NCI-H2196 treated with DMSO at 0.1 percent for 48 hours (cell line): ENCODE results near the gene TMED10.
"Not testable (repeated sequence)": the region's sequence is repeated elsewhere in the genome, so short reads cannot be mapped to it uniquely, and the experiment has no call there.

Source experiments
- DNase-seq: peaks from one replicate; lab custom pipeline; 2025; ENCODE audit not compliant: unreplicated experiment; lab: John Stamatoyannopoulos, UW

Gene TMED10

DNA sequence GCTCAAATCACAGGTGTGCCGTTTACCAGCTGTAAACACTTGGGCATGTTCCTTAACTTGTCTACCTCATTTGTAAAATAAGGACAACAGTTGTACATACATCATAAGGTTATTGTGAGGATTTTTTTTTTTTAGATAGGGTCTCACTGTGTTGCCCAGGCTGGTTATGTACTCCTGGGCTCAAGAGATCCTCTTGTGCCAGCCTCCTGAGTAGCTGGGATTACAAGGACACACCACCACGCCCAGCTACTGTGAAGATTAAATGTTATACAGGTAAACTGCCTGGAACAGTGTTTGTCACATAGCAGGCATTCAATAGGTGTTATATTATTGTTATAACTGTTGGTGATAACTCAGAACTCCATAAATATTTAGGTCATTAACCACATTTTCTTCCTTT is 12.7 kb downstream of the TMED10 start:
- DNase-seq: no peak

DNA sequence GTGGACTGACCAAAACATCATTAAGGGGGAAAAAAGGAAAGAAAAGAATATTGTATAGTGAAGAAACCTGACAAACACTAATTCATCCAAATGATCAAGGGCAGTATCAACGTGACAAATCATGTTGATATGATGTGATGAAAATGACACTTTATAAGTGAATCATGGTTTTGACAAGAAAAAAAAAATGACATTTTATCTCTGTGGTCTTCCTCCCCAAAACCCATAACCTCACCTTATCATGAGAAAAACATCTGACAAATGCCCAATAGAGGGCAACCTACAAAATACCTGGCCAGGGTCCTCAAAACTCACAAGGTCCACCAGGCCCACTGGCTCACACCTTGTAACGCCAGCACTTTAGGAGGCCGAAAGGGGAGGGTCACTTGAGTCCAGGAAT is 13.8 kb downstream of the TMED10 start:
- DNase-seq: no peak

- DNase-seq: no peak
Measured at GRCh38 chr14:75158843-75159614, 17.4 kb downstream of the TMED10 start.

DNA sequence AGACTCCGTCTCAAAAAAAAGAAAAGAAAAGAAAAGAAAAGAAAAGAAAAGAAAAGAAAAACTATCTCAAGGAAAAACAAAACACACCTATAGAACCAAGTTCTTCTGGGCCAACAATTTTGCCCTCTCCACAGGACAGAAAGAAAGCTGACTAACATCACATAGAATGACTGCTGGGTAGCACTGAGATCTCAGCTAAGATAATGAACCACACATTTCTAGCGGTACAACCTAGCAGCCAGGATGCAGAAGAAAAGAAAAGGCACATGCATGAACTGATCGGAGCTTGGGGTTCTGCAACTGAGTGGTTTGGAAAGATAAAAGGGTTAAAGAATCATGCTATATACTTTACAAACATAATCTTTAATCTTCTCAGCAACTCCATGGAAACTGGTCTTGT is 19.5 kb downstream of the TMED10 start:
- no peak for DNase-seq

- DNase-seq: no peak
Measured at GRCh38 chr14:75156111-75156510, 20.3 kb downstream of the TMED10 start.

DNA sequence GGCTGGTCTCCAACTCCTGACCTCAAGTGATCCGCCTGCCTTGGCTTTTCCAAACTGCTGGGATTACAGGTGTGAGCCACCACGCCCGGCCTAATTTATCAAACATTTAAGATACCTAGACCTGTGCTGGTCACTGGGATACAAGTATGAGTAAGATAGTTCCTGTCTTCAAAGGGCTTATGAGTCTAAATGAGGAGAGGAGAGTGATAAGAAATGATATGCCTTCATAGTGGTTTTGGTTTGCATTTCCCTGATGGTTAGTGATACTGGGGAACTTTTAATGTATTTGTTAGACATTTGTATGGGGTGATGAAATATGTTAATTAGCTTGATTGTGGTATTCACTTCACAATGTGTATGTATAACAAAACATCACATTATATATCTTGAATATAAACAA is 21.2 kb downstream of the TMED10 start:
- no peak for DNase-seq

DNA sequence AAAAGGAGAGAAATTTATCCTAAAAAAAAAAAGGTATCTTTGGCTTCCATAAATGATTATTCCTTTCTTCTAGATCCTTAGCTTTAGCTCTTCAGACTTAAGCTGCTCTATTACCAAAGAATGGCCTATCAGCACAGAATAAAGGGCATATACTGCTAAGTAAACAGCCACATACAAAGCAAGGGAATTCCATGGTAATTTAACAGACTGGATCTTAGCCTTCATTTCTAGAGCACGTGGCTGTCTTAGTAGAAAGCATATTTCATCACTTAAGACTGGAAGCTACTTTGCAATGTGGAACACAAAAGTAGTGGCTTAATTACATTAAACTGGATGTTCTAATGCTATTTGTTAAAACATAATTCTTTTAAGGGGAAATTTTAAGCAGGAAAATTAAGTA is 23.1 kb downstream of the TMED10 start:
- no peak for DNase-seq

DNA sequence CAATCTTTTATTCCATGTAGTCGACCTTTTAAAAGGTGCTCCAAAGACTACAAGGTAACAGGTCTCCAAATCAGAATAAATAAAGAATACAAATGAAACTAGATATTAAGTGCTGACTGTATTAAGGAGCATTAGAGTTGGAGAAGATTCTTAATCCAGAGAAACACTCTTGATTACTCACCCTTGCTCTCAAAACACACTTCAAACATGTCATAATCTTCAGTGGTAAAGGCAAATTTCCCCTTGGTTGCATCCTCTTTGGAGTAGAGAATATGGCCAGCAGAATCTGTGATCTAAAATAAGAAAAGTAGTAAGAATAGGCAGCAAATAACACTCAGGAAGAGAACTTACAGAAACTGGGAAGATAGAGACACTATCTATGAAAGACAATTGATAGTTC is 24.6 kb downstream of the TMED10 start:
- DNase-seq: no peak

- not testable (repeated sequence) for DNase-seq
Measured at GRCh38 chr14:75150637-75151036, 25.8 kb downstream of the TMED10 start.

DNA sequence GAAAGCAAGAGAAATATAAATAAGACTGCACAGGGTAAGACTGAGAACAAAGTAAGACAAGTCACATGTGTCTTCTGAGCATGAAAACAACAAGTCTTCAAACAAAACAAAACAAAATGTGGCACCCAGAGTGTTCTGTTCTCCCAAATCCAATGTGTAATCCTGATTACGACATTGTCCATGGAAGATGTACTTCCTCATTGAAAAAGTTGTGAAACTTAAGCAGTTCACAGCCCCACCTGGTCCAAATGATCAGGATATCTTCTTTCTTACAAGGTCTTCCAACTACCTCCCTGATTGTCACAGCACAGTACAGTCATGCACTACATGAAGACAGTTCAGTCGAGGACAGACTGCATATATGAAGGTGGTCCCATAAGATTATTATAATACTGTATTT is 26.3 kb downstream of the TMED10 start:
- DNase-seq: no peak

- no peak for DNase-seq
Measured at GRCh38 chr14:75147423-75148071, 28.9 kb downstream of the TMED10 start.

- no peak for DNase-seq
Measured at GRCh38 chr14:75144944-75145343, 31.5 kb downstream of the TMED10 start.

DNA sequence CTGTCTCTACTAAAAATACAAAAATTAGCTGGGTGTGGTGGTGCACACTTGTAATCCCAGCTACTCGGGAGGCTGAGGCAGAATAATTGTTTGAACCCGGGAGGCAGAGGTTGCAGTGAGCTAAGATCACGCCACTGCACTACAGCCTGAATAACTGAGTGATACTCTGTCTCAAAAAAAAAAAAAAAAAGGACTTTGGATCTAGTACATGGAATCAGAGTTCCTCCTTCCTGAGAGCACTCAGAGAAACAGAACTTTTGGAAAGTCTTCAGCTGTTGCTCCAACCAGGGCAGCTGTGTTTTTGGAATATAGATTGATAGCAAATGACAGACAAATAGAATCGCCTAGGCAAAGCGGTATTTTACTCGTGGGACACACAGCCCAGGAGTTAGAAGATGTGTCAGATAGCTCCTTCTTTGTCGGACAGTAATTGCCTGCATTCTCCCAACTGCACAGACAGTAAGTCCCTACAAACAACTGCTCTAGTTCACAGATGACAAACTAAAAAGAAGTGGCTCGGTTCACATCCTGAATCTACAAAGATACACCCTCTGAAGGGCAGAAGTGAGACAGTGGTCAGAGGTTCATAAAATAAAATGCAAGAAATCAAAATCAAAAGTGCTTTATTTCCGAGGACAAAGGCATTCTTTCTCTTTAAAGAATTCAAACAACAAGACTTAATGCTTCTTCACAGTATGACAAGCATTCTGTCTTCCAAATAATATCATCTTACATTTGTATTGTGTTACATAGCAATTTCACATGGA is 32.5 kb downstream of the TMED10 start:
- no peak for DNase-seq

DNA sequence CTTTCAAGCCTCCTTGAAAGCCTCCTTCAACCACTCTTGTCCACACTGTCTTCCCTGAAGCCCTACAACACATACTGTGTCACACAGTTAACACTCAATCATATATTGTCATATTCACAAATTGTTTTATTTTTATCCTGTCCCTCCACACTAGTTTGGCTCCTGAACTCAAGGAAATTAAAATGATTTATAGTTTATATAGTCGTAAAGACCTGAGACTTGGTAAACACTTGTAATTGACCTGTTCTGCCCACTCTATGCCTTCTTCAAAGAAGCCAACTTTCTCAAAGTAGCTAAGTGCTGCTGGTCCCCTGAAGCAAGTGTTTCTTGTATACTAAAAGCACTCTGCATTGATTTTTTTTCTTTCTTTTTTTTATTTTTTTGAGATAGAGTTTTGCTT is 33.9 kb downstream of the TMED10 start:
- DNase-seq: no peak

- peak; percentile 14 for DNase-seq
Measured at GRCh38 chr14:75141967-75142366, 34.4 kb downstream of the TMED10 start.

- DNase-seq: no peak
Measured at GRCh38 chr14:75141062-75141461, 35.4 kb downstream of the TMED10 start.

DNA sequence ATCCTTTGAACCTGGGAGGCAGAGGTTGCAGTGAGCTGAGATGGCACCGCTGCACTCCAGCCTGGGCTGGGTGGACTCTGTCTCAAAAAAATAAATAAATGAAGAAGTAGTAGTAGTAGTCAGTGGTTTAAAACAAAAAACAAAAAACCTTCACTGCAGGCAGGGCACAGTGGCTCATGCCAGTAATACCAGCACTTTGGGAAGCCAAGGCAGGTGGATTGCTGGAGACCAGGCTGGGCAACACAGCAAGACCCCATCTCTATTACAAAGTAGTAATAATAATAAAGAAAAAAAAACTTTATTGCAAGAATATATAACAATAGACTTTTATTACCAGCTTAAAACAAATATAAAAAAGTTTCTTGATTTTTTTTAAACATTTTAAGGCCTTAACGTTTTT is 35.8 kb downstream of the TMED10 start:
- DNase-seq: no peak

- DNase-seq: no peak
Measured at GRCh38 chr14:75139185-75139584, 37.2 kb downstream of the TMED10 start.

GRCh38 chr14:75138492-75138891 is 37.9 kb downstream of the TMED10 start:
- DNase-seq: no peak

GRCh38 chr14:75134644-75135043 is 41.8 kb downstream of the TMED10 start:
- no peak for DNase-seq

GRCh38 chr14:75133597-75133996 is 42.8 kb downstream of the TMED10 start:
- DNase-seq: no peak
